ENCODE results near the gene EXD2.

DNA sequence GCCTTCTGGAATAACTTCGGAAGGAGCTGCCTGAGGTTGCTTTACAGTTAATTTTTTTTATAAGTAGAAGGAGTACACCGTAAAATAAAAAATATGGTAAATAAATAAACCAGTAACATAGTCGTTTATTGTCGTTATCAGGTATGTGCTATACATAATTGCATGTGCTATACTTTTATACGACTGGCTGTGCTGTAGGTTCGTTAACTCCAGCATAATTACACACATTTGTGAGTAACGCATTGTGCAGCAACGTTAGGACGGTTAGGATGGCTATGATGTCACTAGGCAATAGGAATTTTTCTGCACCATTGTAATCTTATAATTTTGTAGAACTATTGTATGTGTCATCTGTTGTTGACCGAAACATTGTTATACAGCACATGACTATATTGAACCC is 8.5 kb downstream of the EXD2 start:
- no peak for TF ChIP-seq CTCF (IDR thresholded peaks at IDR 0.05)
- no peak for TF ChIP-seq POLR2A (IDR thresholded peaks at IDR 0.05)

Data from ovary (tissue), 3 donors.